ENCODE results near the gene UFD1. TPM values are rescaled to one million over a fixed set of nuclear protein-coding genes. Genes with fewer than 3 reads are reported as not detected.

Gene UFD1
- polyA plus RNA-seq, 1 experiment = 135 TPM

DNA sequence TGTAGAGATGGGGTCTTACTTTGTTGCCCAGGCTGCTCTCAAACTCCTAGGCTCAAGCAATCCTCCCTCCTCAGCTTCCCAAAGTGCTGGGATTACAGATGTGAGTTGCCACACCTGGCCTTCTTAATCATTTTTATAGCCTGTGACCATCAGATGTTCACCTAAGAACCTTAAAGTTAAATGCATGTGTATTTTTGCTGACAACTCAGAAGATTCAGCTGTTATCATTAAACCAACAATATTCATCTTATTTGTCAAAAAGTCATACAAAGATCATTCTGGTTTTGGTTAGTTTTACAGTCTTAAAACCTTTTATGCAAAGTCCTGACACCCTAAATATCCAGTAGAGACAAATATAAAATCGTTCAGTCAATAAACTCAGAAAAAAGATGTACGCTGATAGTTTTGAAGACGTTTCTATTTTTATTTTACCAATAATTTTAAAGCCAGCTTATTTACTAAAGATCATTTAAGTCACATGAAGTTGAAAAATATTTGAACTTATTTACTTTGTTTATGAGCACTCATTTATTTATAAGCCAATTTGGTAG lies 23.0 kb upstream of the UFD1 start:
- ChIA-PET CTCF (interaction anchor here (1.8 kb wide), 1 partner anchor 128 kb away, joined by 7 read pairs; no protein-coding TSS in a partner anchor), POLR2A (no interaction called here)
- no peak for DNase-seq (ENCODE audit: low read depth)
- H3K36me3 ChIP-seq (ENCODE audit: control insufficient read depth, insufficient read depth, low read length) = no peaks in the 10 kb centered on the region; the same call in 1 of the 2 replicates
- TF ChIP-seq CTCF (IDR thresholded peaks at IDR 0.05; ENCODE audit: insufficient read depth, low read depth, low read length) = no peak
- no peaks in the 10 kb centered on the region for H3K27me3 ChIP-seq (ENCODE audit: control insufficient read depth, insufficient read depth, low read length)
- H3K4me3 ChIP-seq (ENCODE audit: low read depth, low read length) = no peak overlapping the region

DNA sequence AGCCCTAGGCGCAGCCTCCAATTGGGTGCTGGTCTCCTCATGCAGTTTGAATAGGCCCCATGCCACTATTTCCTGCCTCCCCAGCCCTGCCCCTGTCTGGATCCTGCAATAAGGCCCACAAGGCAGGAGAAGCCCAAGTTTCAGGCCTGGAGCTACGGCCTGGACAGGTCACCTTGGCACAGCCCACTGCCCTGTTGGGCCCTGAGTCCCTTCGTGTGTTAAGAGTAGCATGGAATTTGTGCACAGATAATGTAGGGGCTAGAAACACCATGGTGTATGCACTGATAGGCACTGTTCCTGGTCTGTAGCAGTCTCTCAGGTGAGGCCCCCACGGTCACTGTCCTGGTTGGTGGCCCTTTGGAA lies 20.9 kb upstream of the UFD1 start:
- Histone ChIP-seq H3K27me3 (ENCODE audit: control insufficient read depth, insufficient read depth, low read length) (no peaks in the 10 kb centered on the region), H3K4me3 (ENCODE audit: low read depth, low read length) (no peak overlapping the region), H3K36me3 (ENCODE audit: control insufficient read depth, insufficient read depth, low read length) (no peaks in the 10 kb centered on the region)
- no peak for TF ChIP-seq CTCF (IDR thresholded peaks at IDR 0.05; ENCODE audit: insufficient read depth, low read depth, low read length)
- ChIA-PET CTCF (interaction anchor here (1.0 to 1.8 kb wide), 4 partner anchors 16 to 132 kb away, joined by 3 to 6 read pairs (median 3); no protein-coding TSS in a partner anchor), POLR2A (no interaction called here)
- DNase-seq (ENCODE audit: low read depth) = no peak

GRCh38 chr22:19499236-19499879 lies 20.4 kb upstream of the UFD1 start:
- ChIA-PET POLR2A (no interaction called here), CTCF (interaction anchor here (1.0 kb wide), 1 partner anchor 69 kb away, joined by 3 read pairs; no protein-coding TSS in a partner anchor)
- Histone ChIP-seq H3K27me3 (ENCODE audit: control insufficient read depth, insufficient read depth, low read length) (no peaks in the 10 kb centered on the region), H3K4me3 (ENCODE audit: low read depth, low read length) (no peak overlapping the region), H3K36me3 (ENCODE audit: control insufficient read depth, insufficient read depth, low read length) (no peaks in the 10 kb centered on the region)
- no peak for TF ChIP-seq CTCF (IDR thresholded peaks at IDR 0.05; ENCODE audit: insufficient read depth, low read depth, low read length)
- DNase-seq (ENCODE audit: low read depth) = no peak

- H3K27me3 ChIP-seq (ENCODE audit: control insufficient read depth, insufficient read depth, low read length) = no peaks in the 10 kb centered on the region
- TF ChIP-seq CTCF (IDR thresholded peaks at IDR 0.05; ENCODE audit: insufficient read depth, low read depth, low read length) = no peak
- no peak overlapping the region for H3K4me3 ChIP-seq (ENCODE audit: low read depth, low read length)
- ChIA-PET CTCF (no interaction called here), POLR2A (no interaction called here)
- no peaks in the 10 kb centered on the region for H3K36me3 ChIP-seq (ENCODE audit: control insufficient read depth, insufficient read depth, low read length)
- DNase-seq (ENCODE audit: low read depth) = no peak
These were observed 19.8 kb upstream of the UFD1 start for GRCh38 chr22:19498866-19499190.

GRCh38 chr22:19498154-19498865 lies 19.3 kb upstream of the UFD1 start:
- CTCF ChIA-PET = interaction anchor here (1.2 kb wide), 1 partner anchor 132 kb away, joined by 4 read pairs; no protein-coding TSS in a partner anchor

More at GRCh38 chr22:19498154-19498865, 19.3 kb upstream of the UFD1 start:
- Histone ChIP-seq H3K27me3 (ENCODE audit: control insufficient read depth, insufficient read depth, low read length) (no peaks in the 10 kb centered on the region), H3K4me3 (ENCODE audit: low read depth, low read length) (no peak overlapping the region), H3K36me3 (ENCODE audit: control insufficient read depth, insufficient read depth, low read length) (no peaks in the 10 kb centered on the region)
- no peak for DNase-seq (ENCODE audit: low read depth)
- POLR2A ChIA-PET = no interaction called here
- no peak for TF ChIP-seq CTCF (IDR thresholded peaks at IDR 0.05; ENCODE audit: insufficient read depth, low read depth, low read length)
